T-helper 22 cell (primary cell): ENCODE data around the gene VPS52.
"Not testable (repeated sequence)": the region's sequence is repeated elsewhere in the genome, so short reads cannot be mapped to it uniquely, and the experiment has no call there.

Experiments used
- DNase-seq: peaks from one replicate; pipeline ENCODE4 v3.0.0-alpha.2; 2020; ENCODE audit warnings: low read depth

Gene VPS52

DNA sequence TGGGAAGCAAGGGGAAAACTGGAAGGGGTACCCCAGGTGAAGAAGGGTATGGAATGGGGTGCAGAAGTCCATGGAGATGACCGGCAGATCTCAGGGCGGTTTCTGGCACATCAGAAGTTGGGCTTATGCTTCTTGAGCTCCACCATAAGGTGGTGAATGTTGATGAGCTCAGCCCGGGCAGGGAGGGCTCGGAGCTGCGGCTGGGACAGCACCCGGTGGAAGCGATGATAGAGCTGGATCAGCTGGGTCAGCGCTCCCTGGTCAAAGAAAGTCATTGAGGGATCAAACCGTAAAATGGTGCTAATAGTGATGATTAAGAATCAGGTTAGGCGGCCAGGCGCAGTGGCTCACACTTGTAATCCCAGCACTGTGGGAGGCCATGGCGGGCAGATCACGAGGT lies 20.9 kb downstream of the VPS52 start:
- no peak for DNase-seq

DNA sequence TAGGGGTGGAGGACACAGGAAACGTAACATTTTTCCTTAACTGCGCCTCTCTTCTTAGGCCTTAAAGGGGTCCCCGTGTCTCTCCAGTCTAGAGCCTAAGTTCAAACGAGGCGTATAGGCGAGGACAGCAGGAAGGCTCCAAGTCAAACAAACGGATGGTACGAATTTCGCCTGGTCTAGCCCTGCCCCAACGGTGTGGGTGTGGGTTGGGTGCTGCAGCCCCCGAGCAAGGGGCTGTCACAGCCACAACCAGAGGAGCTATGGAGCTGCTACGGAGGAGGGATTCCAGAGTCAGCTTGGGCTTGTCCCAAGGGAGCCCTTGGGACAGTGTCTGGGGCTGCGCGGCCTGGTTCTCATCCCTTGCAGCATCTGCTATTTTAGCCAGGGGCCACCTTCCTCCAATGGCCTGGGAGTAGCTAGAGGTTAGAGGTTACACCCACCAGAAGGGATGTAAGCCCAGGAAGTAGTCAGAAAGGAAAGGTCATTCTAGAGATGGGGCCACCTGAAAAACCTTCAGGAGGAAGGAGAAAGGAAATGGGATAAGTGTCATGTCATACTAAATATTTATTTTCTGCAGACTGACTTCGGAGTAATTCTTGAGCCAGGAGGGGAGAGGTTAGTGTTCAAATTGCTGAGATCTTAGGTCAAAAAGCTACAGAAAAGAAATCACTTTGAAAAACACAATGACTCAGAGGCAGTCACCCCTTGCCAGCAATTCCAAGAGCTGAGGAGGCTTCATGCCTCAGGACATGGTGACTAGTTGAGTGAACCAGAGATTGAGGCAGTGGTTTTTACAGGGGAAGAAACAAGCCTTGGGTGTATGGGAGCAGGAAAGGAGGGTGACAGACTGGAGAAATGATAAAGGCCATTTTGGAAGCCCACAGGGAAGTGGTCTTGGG lies 21.7 kb downstream of the VPS52 start:
- DNase-seq: no peak

DNA sequence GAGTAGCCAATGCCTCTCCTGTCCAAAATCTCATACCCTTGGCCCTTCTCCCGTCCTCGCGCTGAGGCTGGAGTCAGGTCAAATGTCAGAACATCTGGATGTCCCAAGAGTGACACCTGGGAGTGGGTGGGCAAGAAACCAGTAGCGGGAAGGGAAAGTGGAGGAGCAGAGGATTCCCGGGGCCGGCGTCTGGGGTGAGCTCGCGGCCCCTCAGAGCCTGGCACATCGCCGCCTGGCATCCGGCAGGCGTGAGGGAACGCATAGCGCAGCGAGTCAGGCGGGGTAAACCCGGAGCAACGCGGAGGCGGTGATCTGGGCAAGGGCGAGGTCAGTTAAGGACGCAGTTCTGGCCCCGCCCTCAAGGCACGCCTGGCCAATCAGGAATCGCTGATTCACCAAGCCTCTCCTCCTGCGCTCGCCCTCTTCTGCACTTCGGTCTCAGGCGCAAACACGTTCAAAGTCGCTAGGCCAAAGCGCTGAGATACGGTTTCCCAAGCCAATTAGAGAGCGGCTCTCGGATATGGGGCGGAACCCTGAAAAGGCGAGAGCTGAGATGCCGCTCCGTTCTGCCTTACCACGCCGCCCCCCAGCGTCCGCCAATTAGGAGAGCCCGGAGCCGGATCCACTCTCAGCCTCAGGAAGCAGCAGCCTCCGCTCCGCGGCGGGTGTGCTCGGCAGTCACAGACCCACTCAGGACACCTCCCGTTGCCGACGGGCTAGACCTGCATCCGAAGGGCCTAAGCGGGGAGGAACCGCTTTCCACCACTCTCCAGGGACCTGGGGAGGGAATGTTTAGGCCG lies 22.5 kb downstream of the VPS52 start:
- DNase-seq: peak; percentile 96

DNA sequence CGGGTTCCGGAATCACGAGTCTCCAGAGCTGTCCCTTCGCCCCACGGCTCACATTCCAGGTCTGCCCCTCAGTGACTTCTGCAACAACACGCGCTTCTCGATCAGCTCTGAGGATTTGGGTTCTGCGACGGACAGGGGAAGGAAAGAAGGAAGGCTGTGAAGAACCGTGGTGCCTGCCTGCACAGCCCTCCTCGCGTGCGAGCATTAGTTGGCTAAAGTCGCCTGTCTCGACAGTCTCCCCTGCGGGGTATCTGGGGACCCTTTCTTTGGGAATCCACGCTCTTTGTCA lies 23.1 kb downstream of the VPS52 start:
- peak; percentile 28 for DNase-seq

DNA sequence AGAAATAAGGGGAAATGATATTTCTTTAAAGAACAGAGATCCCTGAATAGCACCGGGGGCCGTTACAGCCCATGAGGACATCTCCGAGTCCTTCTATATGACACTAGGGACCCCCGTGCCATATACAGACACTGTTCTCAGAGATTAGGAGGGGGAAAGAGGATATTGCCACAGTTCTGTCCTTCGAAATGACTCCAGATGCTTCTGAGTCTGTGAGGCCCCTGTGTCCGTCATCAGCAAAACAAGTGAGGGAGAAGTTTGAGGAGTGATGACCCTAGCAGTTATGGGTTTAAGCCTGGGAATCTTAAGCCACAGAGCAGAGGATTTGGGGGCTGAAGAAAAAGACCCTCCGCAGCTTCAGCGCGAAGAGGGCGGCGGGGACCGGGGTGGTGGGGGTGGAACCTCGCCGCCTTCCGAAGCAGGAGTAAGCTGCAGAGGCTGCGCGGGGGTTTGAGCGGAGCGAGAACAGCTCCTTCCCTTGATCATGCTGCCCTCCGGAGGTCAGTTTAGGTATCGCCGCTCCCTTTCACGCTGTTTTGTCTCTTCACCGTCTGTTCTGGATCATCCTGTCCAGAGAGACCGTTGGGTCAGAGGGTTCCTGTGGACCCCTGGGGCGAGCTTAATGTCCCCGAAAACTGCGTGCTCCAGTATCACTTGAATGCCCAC lies 23.6 kb downstream of the VPS52 start:
- peak; percentile 71 for DNase-seq

DNA sequence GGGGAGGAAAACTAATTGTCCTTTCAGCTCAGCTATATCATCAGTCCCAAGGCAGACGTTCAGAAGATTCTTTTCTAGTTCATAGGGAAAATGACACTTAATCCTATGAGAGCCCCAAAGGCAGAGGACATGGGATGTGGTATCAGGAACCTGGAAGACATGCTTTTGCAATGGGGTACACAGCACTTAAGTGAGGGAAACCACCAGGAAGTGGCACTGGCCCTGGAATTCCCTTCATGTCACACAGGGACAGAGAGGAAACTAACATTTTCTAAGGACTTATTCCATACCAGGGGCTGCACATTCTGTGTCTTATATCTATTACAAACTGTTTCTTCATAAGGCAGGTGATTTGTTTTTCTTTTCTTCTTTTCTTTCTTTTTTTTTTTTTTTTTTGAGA lies 28.2 kb downstream of the VPS52 start:
- DNase-seq: no peak

DNA sequence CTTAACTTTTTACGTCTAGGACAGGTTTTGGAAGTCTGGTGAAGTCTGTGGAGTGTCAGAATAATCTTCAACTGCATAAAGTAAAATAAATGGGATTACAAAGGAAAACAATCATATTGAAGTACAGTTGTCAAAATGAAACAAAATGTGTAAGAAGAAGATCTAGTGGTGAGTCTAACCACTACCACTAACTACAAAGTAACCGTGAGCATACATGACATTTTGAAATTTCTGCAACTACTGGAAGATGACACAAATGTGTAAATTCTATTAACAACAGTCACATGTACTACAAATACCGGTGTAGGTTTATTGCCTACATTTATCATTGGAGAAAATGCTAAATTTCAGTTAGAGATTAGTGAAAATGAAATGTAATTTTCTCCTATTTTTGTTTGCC lies 29.7 kb downstream of the VPS52 start:
- DNase-seq: no peak

DNA sequence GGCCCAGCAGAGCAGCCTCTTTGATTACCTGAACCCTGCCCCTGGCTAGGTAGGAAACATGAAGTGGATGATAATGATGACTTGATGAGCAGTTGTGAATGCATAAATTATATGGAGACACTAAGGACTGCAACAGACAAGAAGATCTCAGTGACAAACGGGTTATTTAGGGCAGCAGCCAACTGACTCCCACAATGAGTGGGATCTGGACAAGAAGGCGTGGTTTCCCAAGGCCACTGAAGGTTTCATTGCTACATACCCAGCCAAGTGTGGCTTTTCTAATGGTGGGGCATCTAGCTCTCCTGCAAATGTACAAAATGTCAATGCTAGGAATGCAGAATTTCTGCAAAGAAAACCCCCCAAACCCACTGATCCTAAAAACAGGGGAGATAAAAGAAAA lies 33.9 kb downstream of the VPS52 start:
- DNase-seq: no peak

DNA sequence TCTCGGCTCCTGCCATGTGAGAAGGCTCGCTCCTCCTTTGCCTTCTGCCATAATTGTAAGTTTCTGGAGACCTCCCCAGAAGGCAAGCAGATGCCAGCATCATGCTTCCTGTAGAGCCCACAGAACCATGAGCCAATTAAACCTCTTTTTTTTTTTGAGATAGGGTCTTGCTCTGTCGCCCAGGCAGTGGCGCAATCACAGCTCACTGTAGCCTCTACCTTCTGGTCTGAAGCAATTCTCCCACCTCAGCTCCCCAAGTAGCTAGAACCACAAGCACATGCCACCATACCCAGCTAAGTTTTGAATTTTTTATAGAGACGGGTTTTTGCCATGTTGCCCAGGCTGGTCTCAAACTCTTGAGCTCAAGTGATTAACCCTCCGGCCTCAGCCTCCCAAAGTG lies 34.8 kb downstream of the VPS52 start:
- DNase-seq: no peak

DNA sequence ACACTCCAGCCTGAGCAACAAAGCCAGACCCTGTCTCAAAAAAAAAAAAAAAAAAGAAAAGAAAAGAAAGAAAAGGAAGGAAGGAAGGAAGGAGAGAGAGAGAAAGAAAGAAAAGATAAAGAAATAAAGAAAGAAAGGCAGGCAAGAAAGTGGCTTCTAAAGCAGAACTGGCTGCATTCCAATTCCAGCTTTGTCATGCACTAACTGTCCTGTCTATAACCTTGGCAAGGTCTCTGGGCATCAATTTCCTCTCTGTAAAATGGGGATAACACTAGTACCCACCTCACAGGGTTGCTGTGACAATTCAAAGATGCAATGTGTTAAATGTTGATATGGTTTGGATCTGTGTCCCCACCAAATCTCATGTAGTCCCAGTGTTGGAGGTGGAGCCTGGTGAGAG lies 35.3 kb downstream of the VPS52 start:
- no peak for DNase-seq

DNA sequence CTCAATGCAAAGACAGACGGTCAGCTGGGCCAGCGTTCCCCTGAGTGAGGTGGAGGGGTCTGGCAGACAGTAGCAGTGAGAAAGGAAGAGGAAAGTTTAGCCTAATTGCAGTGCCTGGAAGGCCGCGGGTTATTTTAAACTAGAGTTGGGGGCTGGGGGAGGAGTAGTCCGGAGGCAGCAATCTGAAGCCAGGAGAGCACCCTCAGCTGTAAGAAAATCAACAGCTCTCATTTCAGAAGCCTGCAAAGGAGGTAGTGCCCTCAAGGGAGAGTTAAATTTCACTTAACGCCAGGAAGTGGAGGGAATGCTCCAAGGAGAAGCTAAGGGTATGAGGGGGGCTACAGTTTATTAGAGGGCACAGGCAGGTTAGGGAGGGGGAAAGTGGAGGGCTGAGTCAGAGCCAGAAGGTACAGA lies 36.4 kb downstream of the VPS52 start:
- DNase-seq: no peak

DNA sequence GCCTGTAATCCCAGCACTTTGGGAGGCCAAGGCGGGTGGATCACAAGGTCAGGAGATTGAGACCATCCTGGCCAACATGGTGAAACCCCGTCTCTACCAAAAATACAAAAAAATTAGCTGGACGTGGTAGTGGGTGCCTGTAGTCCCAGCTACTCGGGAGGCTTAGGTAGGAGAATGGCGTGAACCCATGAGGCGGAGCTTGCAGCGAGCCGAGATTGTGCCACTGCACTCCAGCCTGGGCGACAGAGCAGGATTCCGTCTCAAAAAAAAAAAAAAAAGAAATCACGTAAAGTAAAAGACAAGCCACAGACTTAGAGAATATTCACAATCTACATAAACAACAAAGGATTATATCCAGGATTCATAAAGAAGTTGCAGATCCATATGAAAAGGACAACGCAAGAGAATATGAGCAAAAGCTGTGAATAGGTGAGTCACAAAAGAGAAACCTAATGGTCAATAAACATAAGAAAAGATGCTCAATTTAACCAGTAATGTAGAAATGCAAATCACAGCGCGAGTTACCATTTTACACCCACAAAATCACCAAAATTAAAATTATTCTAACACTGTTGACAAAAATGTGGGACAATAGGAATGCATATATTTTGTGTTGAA lies 45.1 kb downstream of the VPS52 start:
- not testable (repeated sequence) for DNase-seq

DNA sequence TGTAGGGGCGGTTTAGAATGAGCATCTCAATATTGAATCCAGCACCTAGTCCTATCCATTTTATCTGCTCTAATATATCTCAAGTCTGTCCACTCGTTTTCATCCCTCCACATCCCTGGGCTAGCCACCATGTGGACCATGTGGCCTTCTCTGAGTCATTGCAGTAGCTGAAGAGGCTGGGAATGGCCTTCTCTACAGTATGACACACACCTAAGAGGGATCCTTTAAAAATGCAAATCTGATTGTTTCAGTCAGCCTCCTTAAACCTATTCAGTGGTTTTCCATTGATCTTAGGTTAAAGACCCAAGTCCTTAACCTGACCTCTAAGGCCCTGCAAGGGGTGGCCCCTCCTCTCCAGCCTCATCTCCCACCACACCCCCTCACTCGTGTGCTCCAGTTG lies 54.0 kb downstream of the VPS52 start:
- DNase-seq: no peak

DNA sequence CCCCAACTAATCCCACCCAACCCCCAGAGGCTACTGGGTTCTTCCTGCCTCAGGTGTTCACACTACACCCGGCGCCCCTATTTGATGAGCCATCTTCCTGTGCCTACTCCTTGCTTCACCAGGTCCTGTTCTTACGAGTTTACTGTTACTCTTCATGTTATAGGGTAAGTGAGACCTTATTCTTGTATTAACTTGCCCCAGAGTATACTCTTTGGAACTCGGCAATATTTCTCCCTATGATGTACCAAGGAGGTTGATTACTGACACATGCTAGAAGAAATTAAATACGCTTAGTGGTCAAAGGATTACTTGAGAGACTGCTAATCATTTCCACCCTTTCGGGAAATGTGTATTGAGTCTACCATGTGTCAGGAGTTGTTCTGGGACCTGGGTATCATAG lies 54.4 kb downstream of the VPS52 start:
- DNase-seq: no peak

DNA sequence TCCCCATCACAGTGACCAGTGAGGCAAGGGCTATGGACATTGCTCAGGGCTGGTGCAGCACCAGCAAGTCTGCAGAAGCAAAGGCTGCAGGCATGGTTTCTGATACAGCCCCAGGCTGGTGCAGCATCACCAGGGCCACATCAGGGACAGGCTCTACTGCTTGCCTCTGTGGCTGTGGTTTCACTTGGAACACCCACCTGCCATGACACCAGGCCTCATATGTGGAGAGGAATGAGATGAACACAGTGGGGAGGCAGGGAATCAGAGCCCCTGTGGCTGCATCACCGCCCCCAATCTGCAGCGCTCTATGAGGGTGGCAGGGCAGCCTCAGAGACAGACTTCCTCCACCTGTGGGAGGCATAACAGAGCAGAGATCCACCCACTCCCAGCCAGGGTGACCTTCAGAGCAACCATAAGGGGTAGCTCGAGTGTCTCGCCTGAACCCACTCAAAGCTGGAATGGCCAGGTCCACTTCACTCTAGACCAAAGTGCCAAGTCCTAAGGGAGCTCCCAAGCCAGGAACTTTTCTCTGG lies 55.5 kb downstream of the VPS52 start:
- no peak for DNase-seq

DNA sequence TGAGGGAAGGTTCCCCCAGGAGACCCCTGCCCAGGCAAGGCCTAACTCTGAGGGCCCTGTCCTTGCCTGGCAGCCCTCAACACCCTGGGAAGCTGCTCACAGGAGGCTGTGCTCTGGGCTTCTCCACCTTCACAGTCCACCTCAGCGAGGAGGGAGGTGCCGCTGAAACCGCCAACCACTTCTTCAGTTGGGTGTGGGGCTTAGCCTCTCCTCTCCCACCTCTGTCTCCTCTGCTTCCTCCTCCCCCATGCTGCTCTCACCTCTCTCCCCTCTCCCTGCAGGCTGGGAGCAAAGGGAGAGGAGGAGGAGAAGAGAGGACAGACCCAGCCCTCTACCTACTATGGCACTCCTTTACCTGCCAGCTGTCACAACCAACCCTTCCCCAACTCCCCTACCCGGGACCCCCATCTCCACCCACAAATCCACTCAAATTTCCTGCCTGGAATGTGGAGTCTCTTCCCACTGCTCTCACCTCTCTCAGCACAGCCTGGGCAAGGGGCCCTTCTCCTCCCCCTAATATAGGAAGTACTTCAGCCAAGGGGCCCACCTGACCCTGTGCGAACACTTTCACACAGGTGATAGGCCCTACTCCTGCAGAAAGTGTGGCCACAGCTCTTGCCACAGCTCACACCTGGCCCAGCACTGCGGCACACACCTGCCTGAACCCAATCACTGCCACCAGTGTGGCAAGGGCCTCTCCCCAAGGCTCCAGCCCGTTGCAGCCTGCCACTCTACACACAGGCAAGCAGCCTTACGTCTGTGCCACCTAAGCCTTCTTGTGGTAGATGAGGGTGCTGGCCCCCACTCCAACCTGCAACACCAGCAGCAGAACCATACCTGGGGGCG lies 56.2 kb downstream of the VPS52 start:
- DNase-seq: no peak

DNA sequence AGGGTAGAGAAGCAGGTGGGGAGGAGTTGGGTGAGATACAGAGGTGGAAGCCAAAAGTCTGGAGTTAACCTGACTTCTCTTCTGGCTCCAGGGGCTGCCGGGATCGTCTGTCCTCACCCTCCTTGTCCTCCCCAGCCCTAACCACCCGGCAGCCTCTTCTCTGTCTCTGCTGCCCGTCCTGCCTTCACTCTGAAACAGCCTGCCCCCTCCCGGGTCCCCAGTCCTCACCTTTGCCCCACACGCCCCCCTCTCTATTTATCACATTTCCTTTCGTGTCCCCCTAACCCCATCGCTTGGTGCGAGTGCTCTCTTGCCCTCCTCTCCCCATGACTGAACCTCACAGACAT lies 57.7 kb downstream of the VPS52 start:
- DNase-seq: no peak

DNA sequence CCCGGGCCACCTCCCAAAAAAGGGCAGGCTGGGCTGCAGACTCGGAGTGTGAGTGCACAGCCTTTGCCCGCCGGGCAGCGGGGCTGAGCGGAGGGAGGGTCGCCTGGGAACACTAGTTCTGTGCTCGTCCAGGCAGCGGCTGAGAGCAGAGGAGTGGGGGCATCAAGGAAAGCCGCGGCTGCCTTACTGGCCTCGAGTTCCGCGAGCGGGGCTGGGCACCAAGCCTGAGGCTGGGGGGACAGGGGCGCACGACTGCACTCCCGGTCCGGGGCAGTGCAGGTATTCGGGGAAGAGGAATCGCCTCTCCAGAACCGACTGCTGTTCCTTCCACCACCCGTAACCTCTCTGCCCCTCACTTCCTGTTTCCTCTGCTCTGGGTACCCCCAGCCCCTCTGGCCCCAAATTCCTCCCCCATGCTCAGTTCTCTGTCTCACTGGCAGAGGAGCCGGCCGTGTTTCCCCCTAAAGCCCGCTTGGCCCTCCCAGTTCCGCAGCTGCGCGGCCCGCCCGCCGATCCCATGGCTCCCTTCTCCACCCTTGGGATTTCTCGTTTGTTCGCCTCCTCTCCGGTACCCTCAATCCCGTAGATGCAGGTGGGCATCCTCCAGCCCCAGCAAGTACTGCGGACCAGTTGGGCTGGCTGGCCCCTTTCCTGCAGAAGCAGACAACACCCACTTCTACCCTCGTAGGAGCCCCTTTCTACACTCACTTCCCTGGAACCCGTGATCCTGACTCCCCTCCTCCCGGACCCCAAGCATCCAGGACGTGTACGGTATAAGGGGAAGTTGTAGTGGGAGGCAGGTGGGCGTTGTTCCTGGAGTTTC lies 58.3 kb downstream of the VPS52 start:
- no peak for DNase-seq

DNA sequence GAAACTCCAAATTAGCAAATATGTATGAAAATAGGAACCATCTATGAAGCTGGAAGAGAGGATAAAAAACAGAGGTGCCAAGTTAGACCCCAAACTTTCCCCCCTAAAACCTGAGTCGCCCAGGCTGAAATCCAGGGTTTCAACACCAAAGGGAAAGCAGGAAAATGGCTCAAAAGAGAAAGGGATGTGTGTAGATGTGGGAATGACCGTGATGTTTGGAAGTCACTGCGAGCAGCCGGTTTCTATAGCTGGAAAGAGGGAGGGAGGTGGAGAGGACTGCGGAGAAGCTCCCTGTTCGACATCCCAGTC lies 58.9 kb downstream of the VPS52 start:
- DNase-seq: no peak

DNA sequence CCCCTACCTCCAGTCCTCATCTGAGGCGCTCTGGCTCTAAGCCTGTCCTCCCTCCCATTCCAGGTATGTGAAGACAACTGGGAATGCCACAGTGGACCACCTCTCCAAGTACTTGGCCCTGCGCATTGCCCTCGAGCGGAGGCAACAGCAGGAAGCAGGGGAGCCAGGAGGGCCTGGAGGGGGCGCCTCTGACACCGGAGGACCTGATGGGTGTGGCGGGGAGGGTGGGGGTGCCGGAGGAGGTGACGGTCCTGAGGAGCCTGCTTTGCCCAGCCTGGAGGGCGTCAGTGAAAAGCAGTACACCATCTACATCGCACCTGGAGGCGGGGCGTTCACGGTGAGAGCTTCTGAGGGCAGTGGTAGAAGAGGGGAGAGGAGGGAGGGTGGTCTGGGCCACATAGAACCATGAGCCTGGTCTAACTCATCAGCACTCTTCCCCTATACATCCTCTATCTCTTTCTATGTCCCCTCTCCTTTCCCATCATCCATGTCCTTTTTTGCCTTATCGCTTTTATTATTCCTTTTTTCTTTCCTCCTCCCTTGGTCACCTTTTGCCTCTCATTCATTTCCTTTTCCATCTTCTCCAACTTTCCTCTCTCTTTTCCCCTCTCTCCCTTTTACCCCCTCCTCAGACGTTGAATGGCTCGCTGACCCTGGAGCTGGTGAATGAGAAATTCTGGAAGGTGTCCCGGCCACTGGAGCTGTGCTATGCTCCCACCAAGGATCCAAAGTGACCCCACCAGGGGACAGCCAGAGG lies 59.8 kb downstream of the VPS52 start:
- DNase-seq: no peak
